ENCODE results near the gene ELMO2.

ELMO2 gene

DNA sequence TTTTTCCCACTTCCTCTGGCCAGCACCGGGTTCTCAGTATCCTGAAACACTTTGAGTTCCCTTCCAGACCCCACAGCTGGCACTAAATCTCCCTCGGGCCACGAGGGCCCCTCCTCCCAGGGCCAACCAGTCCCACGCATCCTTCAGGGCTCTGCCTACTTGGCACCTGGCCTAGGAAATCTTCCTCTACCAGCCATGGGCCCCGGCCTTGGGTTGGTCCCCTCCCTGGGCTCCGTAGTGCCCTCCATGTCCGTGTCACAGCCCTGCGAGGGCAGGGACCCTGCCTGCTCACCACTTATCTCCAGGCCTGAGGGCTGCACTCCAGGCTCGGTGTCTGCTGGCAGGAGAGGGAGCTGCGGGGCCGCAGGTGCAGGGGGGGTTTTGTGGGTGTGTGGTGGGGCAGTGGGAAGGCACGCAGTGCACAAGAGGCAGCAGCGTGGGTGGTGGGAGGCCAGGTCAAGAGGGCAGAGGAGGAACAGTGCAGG is 49.3 kb downstream of the ELMO2 start:
- no peak overlapping the region for H3K4me3 ChIP-seq
- H3K4me1 ChIP-seq, result no peaks in the 10 kb centered on the region; the same call in 1 of the 2 replicates
- H3K36me3 ChIP-seq (replicated peaks), result peaks cover 4% of the 10 kb centered on the region; the same call in 1 of the 2 replicates
- H3K9me3 ChIP-seq, result no peaks in the 10 kb centered on the region
- no peaks in the 10 kb centered on the region for H3K27me3 ChIP-seq (ENCODE audit: low read depth)
- in situ Hi-C loops (cut with MboI; ENCODE audit: low sequenced_read_pairs), result no loop called here
- no peak for DNase-seq (ENCODE audit: low spot score in 2 of 2)

DNA sequence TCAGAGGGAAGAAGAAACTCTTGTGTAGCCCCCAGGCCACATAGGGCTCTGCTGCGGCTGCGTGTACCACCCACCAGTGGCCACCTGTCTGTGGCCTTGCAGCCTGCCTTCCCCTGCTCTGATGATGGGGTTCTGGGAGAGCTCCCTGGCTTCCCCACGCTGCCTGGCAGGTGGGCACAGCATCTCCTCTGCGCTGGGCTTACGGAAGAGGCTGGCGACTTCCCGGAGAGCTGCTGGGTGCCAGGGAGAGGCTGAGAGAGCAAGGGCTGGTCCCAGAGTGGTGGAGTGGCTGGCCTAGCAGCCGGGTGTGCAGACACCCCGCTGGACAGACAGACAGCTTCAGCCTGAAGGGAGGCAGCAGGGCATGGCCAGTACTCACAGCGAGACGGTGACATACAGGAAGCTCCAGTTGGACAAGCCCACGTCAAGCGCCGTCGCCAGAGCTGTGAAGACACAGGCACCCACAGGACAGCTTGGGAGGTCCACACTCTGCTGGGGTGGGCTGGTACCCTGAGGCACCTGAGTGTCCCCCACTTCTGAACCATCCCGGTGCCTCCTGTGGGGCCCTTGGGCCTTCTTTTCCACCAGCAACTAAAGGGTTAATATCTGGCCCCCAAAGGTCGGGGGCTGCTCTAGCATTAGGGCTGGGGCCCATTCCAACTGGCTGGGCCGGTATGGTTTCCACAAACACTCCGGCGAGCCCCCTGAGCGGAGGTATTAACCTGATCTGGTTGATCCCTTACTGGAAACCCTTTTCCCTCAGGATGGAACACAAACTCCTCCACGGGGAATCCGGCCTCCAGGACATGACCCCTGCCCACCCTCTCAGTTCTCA is 50.0 kb downstream of the ELMO2 start:
- H3K27me3 ChIP-seq (ENCODE audit: low read depth), result no peaks in the 10 kb centered on the region
- DNase-seq (ENCODE audit: low spot score in 2 of 2), result no peak
- no peaks in the 10 kb centered on the region; the same call in 1 of the 2 replicates for H3K4me1 ChIP-seq
- H3K9me3 ChIP-seq, result no peaks in the 10 kb centered on the region
- no peak overlapping the region for H3K4me3 ChIP-seq
- H3K36me3 ChIP-seq (replicated peaks), result peaks cover 6% of the 10 kb centered on the region; the same call in 1 of the 2 replicates
- in situ Hi-C loops (cut with MboI; ENCODE audit: low sequenced_read_pairs), result no loop called here

DNA sequence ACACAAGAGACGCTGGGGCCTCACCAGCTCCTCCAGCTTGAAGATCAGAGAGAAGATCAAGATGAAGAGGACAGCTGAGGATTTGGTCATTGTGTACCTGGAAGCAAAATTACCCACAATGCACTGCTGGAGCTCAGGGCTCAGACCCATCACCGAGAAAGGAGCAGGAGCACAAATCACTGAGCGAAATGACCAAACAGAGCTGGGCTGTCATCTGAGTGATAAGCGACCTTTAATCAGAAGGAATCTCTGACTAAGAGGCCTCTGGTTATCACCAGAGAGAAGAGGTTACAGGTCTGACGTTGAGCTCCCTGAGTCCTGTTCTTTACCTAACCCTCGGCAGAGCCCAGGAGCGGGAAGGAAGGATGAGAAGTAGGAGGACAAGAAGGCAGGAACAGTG is 50.6 kb downstream of the ELMO2 start:
- H3K4me1 ChIP-seq, result no peaks in the 10 kb centered on the region; the same call in 1 of the 2 replicates
- no peak overlapping the region for H3K4me3 ChIP-seq
- H3K9me3 ChIP-seq, result no peaks in the 10 kb centered on the region
- H3K27me3 ChIP-seq (ENCODE audit: low read depth), result no peaks in the 10 kb centered on the region
- H3K36me3 ChIP-seq (replicated peaks), result peaks cover 8% of the 10 kb centered on the region; the same call in 1 of the 2 replicates
- no peak for DNase-seq (ENCODE audit: low spot score in 2 of 2)
- in situ Hi-C loops (cut with MboI; ENCODE audit: low sequenced_read_pairs), result no loop called here

DNA sequence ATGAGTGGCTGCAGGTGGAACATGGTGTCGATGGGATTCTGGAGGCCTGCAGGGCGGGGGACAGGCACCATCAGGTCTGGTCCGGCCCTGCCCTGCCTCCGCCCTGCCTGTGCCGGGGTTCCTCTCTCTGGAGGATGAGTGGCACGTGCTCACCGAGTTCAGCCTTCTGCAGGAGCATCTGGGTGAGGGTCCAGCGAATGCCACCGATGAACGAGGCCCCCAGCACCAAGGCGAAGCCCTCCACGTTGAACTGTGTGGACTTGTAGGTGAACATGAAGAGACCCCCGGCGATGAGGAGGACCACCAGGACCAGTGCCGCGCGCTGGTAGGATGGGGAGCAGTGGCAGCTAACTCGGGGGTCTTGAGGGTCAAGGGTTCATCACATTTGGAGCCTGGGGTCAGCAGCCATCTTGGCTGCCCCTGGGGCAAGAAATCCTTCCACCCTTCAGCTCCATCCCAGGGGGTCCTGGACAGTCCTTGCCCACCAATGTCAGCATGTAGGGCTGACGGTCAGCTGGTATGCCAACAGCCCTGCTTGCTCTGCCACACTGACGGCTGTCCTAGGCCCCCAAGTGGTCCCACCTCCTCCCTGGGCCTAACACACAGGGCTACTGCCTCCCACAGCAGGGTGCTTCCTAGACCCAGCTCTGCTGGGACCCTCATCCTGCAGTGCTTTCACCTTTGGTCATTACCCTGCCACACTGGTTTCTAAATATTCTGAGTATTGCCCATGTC is 51.3 kb downstream of the ELMO2 start:
- in situ Hi-C loops (cut with MboI; ENCODE audit: low sequenced_read_pairs), result no loop called here
- no peak for DNase-seq (ENCODE audit: low spot score in 2 of 2)

DNA sequence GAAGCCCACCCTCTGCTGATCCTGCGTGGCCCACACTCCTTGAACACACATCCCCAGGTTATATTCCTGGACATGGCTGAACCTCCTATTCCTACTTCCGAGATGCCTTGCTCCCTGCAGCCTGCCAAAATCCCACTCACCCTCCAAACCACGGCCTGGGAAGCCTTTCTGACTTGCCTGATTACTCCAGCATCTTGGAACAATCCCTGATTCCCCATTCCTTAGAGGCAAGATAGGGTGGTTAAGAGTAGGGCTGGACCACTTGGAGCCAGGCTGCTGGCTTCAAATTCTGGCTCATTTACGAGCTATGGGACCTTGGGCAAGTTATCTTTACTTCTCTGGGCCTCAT is 52.2 kb downstream of the ELMO2 start:
- Histone ChIP-seq H3K27me3 (ENCODE audit: low read depth) (no peaks in the 10 kb centered on the region), H3K4me3 (no peak overlapping the region), H3K9me3 (no peaks in the 10 kb centered on the region), H3K4me1 (peaks cover 2% of the 10 kb centered on the region; the same call in 1 of the 2 replicates), H3K36me3 (replicated peaks) (peaks cover 8% of the 10 kb centered on the region; the same call in 1 of the 2 replicates)
- in situ Hi-C loops (cut with MboI; ENCODE audit: low sequenced_read_pairs), result no loop called here
- no peak for DNase-seq (ENCODE audit: low spot score in 2 of 2)

More for the DNA sequence above, 51.3 kb downstream of the ELMO2 start:
- Histone ChIP-seq H3K9me3 (no peaks in the 10 kb centered on the region), H3K36me3 (replicated peaks) (peaks cover 8% of the 10 kb centered on the region; the same call in 1 of the 2 replicates), H3K27me3 (ENCODE audit: low read depth) (no peaks in the 10 kb centered on the region), H3K4me3 (no peak overlapping the region), H3K4me1 (peaks cover 2% of the 10 kb centered on the region; the same call in 1 of the 2 replicates)

DNA sequence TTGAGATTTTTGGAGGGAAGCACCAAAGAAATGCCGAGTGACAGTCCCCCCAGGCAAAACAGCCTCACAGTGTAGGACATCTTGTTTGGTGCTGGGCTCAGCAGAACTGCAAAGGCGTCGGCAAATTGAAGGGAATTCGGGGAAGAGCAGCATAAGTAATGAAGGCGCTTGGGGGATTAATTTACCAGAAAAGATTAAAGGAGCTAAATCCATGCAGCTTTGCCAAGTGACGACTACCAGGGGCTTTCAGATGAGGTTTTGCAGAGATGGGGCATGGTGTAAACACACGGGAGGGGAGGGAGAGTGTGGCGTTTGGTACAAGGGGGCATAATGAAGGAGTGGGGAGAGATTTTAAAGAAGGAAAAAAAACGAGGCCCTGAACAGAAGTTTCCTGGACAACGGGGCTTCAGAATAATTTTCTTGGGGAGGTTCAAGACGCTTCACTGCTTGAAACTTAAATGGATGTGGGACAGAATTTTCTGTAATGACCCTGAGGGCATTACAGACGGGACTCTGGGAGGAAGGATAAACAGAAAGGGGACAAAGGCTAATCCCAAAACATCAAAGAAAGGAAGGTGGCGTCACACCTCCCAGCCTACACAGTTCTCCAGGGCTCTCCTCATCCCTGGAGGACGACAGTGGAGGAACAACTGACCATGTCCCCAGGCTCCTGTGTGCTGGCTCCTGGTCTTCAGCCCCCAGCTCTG is 52.8 kb downstream of the ELMO2 start:
- Histone ChIP-seq H3K4me1 (peaks cover 2% of the 10 kb centered on the region; the same call in 1 of the 2 replicates), H3K9me3 (no peaks in the 10 kb centered on the region), H3K27me3 (ENCODE audit: low read depth) (no peaks in the 10 kb centered on the region), H3K36me3 (replicated peaks) (peaks cover 8% of the 10 kb centered on the region; the same call in 1 of the 2 replicates), H3K4me3 (no peak overlapping the region)
- DNase-seq (ENCODE audit: low spot score in 2 of 2), result no peak
- in situ Hi-C loops (cut with MboI; ENCODE audit: low sequenced_read_pairs), result no loop called here

DNA sequence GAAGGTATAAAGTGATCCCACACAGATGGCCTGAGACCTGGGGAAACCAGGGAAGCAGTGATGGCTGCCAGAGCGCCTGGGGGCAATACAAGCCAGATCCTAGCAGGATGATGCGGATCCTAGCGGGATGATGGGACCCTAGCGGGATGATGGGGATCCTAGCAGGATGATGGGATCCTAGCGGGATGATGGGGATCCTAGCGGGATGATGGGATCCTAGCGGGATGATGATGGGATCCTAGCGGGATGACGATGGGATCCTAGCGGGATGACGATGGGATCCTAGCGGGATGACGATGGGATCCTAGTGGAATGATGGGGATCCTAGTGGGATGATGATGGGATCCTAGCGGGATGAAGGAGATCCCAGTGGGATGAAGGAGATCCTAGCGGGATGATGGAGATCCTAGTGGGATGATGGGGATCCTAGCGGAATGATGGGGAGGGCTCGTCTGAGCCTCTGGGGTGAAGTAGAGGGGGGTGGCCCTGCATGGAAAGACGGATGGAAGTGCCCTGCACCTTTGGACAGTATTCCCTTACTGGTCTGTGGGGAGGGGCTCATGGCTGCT is 54.0 kb downstream of the ELMO2 start:
- DNase-seq (ENCODE audit: low spot score in 2 of 2), result no peak
- Histone ChIP-seq H3K27me3 (ENCODE audit: low read depth) (no peaks in the 10 kb centered on the region), H3K4me3 (no peak overlapping the region), H3K9me3 (no peaks in the 10 kb centered on the region), H3K4me1 (peaks cover 2% of the 10 kb centered on the region; the same call in 1 of the 2 replicates), H3K36me3 (replicated peaks) (peaks cover 8% of the 10 kb centered on the region; the same call in 1 of the 2 replicates)
- in situ Hi-C loops (cut with MboI; ENCODE audit: low sequenced_read_pairs), result no loop called here

DNA sequence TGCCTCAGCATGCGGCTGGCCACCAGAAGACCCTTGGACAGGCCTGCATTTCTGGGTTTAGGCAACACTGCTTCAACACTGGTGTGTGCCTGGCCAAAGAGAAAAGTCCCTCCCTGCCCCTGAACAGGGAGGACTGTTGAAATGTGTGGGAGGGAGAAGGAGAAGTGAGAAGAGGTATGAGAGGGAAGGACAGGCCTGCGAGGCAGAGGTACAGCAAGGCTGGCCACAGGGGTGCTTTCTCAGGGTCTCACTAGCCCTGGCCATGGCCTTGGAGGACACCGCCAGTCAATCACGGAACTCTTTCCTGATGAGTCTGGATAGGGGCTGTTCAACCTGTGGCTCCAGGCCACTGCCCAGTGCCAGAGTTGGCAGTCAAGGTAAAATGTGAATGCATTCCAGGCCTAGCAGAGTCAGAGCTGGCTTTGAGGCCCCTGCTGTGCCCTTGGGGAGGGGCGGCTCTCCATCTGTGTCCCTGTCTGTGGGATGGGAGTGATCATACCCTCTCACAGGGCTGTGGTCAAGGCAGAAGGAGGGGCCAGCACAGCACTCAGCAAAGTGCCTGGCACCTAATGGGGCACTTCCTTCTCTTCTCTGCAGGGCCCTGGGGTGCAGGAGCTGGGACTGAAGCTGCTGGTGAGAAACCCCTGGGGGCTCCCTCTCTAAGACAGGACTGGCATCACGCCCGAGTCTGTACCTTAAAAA is 54.9 kb downstream of the ELMO2 start:
- in situ Hi-C loops (cut with MboI; ENCODE audit: low sequenced_read_pairs), result no loop called here
- H3K4me1 ChIP-seq, result peaks cover 2% of the 10 kb centered on the region; the same call in 1 of the 2 replicates
- DNase-seq (ENCODE audit: low spot score in 2 of 2), result no peak
- H3K27me3 ChIP-seq (ENCODE audit: low read depth), result no peaks in the 10 kb centered on the region
- H3K4me3 ChIP-seq, result no peak overlapping the region
- no peaks in the 10 kb centered on the region for H3K9me3 ChIP-seq
- peaks cover 8% of the 10 kb centered on the region; the same call in 1 of the 2 replicates for H3K36me3 ChIP-seq (replicated peaks)

DNA sequence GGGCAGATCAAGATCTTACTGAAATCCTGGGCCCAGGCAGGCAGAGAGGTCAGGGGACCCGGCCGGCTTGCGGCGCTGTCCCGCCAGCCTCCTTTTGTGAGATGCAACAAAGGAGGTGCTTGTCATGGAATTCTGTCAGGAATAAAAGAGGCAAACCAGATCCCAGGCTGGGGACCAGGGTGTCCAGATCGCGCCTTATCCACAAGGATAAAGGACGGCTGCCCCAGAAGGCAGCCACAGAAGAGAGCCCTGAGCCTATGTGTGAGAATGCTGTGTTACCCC is 55.5 kb downstream of the ELMO2 start:
- Histone ChIP-seq H3K4me3 (no peak overlapping the region), H3K4me1 (peaks cover 2% of the 10 kb centered on the region; the same call in 1 of the 2 replicates), H3K36me3 (replicated peaks) (0 out of 2 replicates have a peak, but pooled peaks cover 4% of the 10 kb centered on the region), H3K27me3 (ENCODE audit: low read depth) (no peaks in the 10 kb centered on the region), H3K9me3 (no peaks in the 10 kb centered on the region)
- peak in 1 of 2 experiments; percentile 39 for DNase-seq (ENCODE audit: low spot score in 2 of 2)
- in situ Hi-C loops (cut with MboI; ENCODE audit: low sequenced_read_pairs), result no loop called here

DNA sequence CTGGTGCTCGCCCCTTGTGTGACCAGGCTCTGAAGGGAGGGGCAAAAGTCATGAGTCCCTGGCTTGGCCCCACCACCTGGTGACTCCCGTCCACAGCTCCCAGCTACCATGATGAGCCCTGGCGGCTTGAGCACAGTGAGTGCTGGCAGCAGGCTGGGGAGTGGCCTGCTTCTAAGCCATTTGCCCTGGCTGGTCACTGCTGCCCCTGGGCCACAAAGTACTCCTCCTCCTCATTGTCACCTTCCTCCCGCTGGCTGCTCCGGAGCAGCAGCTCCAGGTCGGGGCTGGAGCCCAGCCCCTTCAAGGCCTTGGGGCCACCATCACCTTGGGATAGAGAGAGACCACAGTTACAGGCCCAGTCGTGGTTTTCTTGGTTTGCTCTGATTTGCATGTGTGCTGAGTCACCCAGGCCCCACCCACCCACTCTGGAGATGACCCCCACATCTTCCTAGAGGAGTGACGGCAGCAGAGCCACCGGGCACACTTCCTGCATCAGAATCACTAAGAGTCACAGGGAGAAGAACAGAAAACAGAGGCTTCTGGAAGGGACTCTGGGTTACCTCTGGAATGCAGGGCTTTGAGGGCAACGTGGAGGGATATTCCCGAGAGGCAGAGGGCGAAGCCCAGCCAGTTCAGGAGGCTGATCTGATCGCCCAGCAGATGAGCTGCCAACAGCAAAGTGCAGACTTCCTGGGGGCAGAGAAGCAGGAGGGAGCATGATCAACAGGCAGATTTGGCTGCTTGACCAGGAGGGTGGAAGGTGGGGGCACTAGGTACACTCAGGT is 56.0 kb downstream of the ELMO2 start:
- peak in 1 of 2 experiments; percentile 26 for DNase-seq (ENCODE audit: low spot score in 2 of 2)
- in situ Hi-C loops (cut with MboI; ENCODE audit: low sequenced_read_pairs), result no loop called here
- H3K4me3 ChIP-seq, result no peak overlapping the region
- H3K27me3 ChIP-seq (ENCODE audit: low read depth), result no peaks in the 10 kb centered on the region
- H3K36me3 ChIP-seq (replicated peaks), result 0 out of 2 replicates have a peak, but pooled peaks cover 4% of the 10 kb centered on the region
- H3K9me3 ChIP-seq, result no peaks in the 10 kb centered on the region
- peaks cover 2% of the 10 kb centered on the region; the same call in 1 of the 2 replicates for H3K4me1 ChIP-seq

DNA sequence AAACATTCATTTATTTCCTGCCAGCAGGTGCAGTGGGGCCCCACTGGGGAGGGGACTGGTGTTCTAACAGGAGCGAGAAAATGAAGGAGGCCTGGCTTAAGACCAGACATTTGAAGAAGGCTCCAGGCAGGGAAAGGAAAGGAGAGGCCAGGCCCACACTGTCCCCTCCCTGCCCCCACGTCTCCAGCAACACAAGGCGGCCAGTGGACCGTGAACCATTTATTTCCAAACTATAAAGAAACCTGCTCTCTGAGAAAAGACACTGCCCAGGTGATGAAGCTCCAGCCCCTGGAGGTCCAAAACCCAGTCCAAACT is 56.7 kb downstream of the ELMO2 start:
- Histone ChIP-seq H3K9me3 (no peaks in the 10 kb centered on the region), H3K4me1 (peaks cover 2% of the 10 kb centered on the region; the same call in 1 of the 2 replicates), H3K36me3 (replicated peaks) (0 out of 2 replicates have a peak, but pooled peaks cover 4% of the 10 kb centered on the region), H3K27me3 (ENCODE audit: low read depth) (peaks cover 1% of the 10 kb centered on the region; the same call in 1 of the 2 replicates), H3K4me3 (no peak overlapping the region)
- no peak for DNase-seq (ENCODE audit: low spot score in 2 of 2)
- in situ Hi-C loops (cut with MboI; ENCODE audit: low sequenced_read_pairs), result loop anchor here (25.0 kb wide), 1 partner anchor 212 kb away; no protein-coding TSS in a partner anchor

Measured in HAP-1 (cell line).